Neuronal stem cell (in vitro differentiated cells): ENCODE measurements around the gene ZNF57.

ENCODE experiments used
- DNase-seq: peaks from one replicate; pipeline ENCODE4 v3.0.0-alpha.2; 2013; ENCODE audit warnings: low spot score
- H2AFZ ChIP-seq: one replicate; pipeline ENCODE4 v1.6.1; 2013; ENCODE audit warnings: mild to moderate bottlenecking, low read length, inconsistent platforms
- H2AK5ac ChIP-seq: 2 replicates; pipeline ENCODE4 v1.6.1; 2013; ENCODE audit warnings: low read depth, mild to moderate bottlenecking, inconsistent platforms, low read length, moderate library complexity, mixed read lengths
- H2BK120ac ChIP-seq: 2 replicates; pipeline ENCODE4 v1.6.1; 2013; ENCODE audit warnings: low read depth, mild to moderate bottlenecking, inconsistent platforms, low read length, moderate library complexity, mixed read lengths
- H2BK12ac ChIP-seq: one replicate; pipeline ENCODE4 v1.6.1; 2013; ENCODE audit warnings: low read length, inconsistent platforms
- H2BK15ac ChIP-seq: 2 replicates; pipeline ENCODE4 v1.6.1; 2013; ENCODE audit warnings: mild to moderate bottlenecking, low read length, inconsistent platforms, mixed read lengths
- H2BK5ac ChIP-seq: one replicate; pipeline ENCODE4 v1.6.1; 2013; ENCODE audit warnings: inconsistent platforms, mild to moderate bottlenecking, low read length, moderate library complexity
- H3K14ac ChIP-seq: one replicate; pipeline ENCODE4 v1.6.1; 2013; ENCODE audit warnings: low read length, inconsistent platforms
- H3K18ac ChIP-seq: 2 replicates; pipeline ENCODE4 v1.6.1; 2013; ENCODE audit warnings: low read length, inconsistent platforms
- H3K23ac ChIP-seq: 2 replicates; pipeline ENCODE4 v1.6.1; 2013; ENCODE audit warnings: low read depth, mild to moderate bottlenecking, mixed read lengths, low read length, inconsistent platforms; ENCODE audit not compliant: poor library complexity
- H3K27ac ChIP-seq: replicated peaks from 3 replicates; pipeline ENCODE4 v1.5.1; 2013; ENCODE audit warnings: low read length, inconsistent platforms
- H3K27me3 ChIP-seq, 3 experiments: 2 replicates each; pipeline ENCODE4 v1.6.1; 2013; ENCODE audit warnings: low read length in 3 of 3, mild to moderate bottlenecking in 2 of 3, inconsistent platforms in 1 of 3, low read depth in 1 of 3, mixed read lengths in 1 of 3, moderate library complexity in 1 of 3; ENCODE audit not compliant: control insufficient read depth in 3 of 3, insufficient read depth in 3 of 3
- H3K36me3 ChIP-seq, 2 donors: replicated peaks in 1 of 2; 2 replicates each; pipeline ENCODE4 v1.6.1; 2013; ENCODE audit warnings: low read length in 2 of 2; ENCODE audit not compliant: control insufficient read depth in 2 of 2, insufficient read depth in 2 of 2
- H3K4ac ChIP-seq: 2 replicates; pipeline ENCODE4 v1.6.1; 2013; ENCODE audit warnings: inconsistent platforms, mild to moderate bottlenecking, low read length, moderate library complexity
- H3K4me1 ChIP-seq, 2 donors: 1 replicate in 1 of 2; 2 replicates in 1 of 2; pipeline ENCODE4 v1.6.1; 2013; ENCODE audit warnings: low read length in 2 of 2, low read depth in 1 of 2; ENCODE audit not compliant: control insufficient read depth in 2 of 2, insufficient read depth in 1 of 2
- H3K4me2 ChIP-seq: one replicate; pipeline ENCODE4 v1.6.1; 2013; ENCODE audit warnings: mild to moderate bottlenecking, low read length, inconsistent platforms; ENCODE audit not compliant: insufficient read depth, poor library complexity, severe bottlenecking
- H3K4me3 ChIP-seq, 2 donors: 2 replicates each; pipeline ENCODE4 v1.5.1; 2013; ENCODE audit warnings: low read length in 2 of 2, mild to moderate bottlenecking in 2 of 2, inconsistent platforms in 1 of 2, moderate library complexity in 1 of 2
- H3K79me1 ChIP-seq: one replicate; pipeline ENCODE4 v1.6.1; 2013; ENCODE audit warnings: low read depth, mild to moderate bottlenecking, inconsistent platforms, low read length, moderate library complexity
- H3K9ac ChIP-seq: one replicate; pipeline ENCODE4 v1.6.1; 2013; ENCODE audit warnings: mild to moderate bottlenecking, low read depth, low read length, inconsistent platforms; ENCODE audit not compliant: poor library complexity
- H3K9me3 ChIP-seq, 2 donors: replicated peaks in 1 of 2; 2 replicates each; pipeline versions ENCODE3 to v1.6.1; 2013; ENCODE audit warnings: low read length in 2 of 2, mild to moderate bottlenecking in 2 of 2, inconsistent platforms in 1 of 2, low read depth in 1 of 2, mixed read lengths in 1 of 2, moderate library complexity in 1 of 2; ENCODE audit not compliant: control insufficient read depth in 2 of 2, insufficient read depth in 1 of 2
- H4K8ac ChIP-seq: one replicate; pipeline ENCODE4 v1.6.1; 2013; ENCODE audit warnings: low read depth, mild to moderate bottlenecking, inconsistent platforms, low read length, moderate library complexity
- H4K91ac ChIP-seq: one replicate; pipeline ENCODE4 v1.6.1; 2013; ENCODE audit warnings: low read length, low read depth, mild to moderate bottlenecking, inconsistent platforms; ENCODE audit not compliant: poor library complexity
- WGBS, 2 donors: extraction: QIAGEN DNeasy Blood & Tissue Kit; methylation state at CpG; one replicate each; pipeline ENCODE4 v1.1.7; 2013; ENCODE audit warnings: missing lambda C conversion rate in 2 of 2, mixed read lengths in 1 of 2; ENCODE audit not compliant: insufficient read length in 2 of 2, insufficient replicate concordance in 1 of 2; ENCODE audit errors: extremely low coverage in 2 of 2; 5-methylcytosine and 5-hydroxymethylcytosine counted together

ZNF57 gene

GRCh38 chr19:2950286-2951124 is 49.8 kb downstream of the ZNF57 start:
- Histone ChIP-seq H2BK15ac (no peak overlapping the region), H3K27ac (peak overlapping the region; percentile 78), H2BK5ac (peak overlapping the region; percentile 29), H3K23ac (peak overlapping the region; percentile 98), H3K18ac (peak overlapping the region; percentile 97), H3K36me3 (peaks cover 0 to 8% of the 10 kb centered on the region in 2 donors), H2BK120ac (no peak overlapping the region), H3K9ac (peak overlapping the region; percentile 96), H3K4me2 (peak overlapping the region; percentile 67), H2BK12ac (no peak overlapping the region), H4K8ac (peak overlapping the region; percentile 50), H3K4ac (no peak overlapping the region), H2AK5ac (no peak overlapping the region), H3K79me1 (no peaks in the 10 kb centered on the region), H2AFZ (peak overlapping the region; percentile 89), H3K4me3 (peak overlapping the region; percentile 93 to 98), H3K27me3 (no peaks in the 10 kb centered on the region), H4K91ac (no peak overlapping the region), H3K4me1 (peaks cover 4 to 6% of the 10 kb centered on the region in 2 donors), H3K9me3 (no peaks in the 10 kb centered on the region), H3K14ac (no peak overlapping the region)
- DNase-seq = peak; percentile 99
- no CpG with 5 or more reads among the region's 53 CpGs for WGBS, 2 donors

DNA sequence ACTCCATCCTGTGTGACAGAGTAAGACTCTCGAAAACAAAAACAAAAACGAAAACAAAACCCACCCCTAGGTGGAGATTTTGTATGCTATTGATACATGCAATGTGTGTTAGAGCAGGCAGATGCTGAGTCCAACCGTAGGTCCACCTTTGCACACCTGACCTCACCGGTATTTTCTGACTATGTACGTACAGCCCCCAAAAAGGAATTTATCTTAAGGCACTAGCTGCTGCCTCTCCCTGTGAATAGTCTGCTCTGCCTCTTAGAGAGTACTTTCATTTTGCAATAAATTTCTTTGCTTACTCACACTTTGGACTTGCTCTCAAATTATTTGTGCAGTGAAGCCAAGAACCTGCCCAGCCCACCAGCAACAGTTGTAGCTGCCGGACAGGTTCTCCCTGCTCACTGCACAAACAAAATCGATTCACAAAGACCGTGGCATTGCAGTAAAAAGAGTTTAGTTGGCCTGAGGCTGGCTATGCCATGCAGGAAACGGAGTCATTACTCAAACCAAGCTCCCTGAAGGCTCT is 52.3 kb downstream of the ZNF57 start:
- Histone ChIP-seq H2BK15ac (no peak overlapping the region), H3K9ac (no peak overlapping the region), H3K36me3 (peaks cover 0 to 8% of the 10 kb centered on the region in 2 donors), H2BK120ac (no peak overlapping the region), H3K4me2 (no peak overlapping the region), H2BK12ac (no peak overlapping the region), H3K4me1 (peaks cover 4 to 6% of the 10 kb centered on the region in 2 donors), H3K23ac (no peak overlapping the region), H3K79me1 (no peaks in the 10 kb centered on the region), H2AFZ (peak overlapping the region; percentile 25), H3K27ac (no peak overlapping the region), H3K4me3 (no peak overlapping the region), H4K8ac (no peak overlapping the region), H3K18ac (no peak overlapping the region), H2AK5ac (no peak overlapping the region), H3K4ac (no peak overlapping the region), H3K14ac (no peak overlapping the region), H4K91ac (no peak overlapping the region), H3K27me3 (no peaks in the 10 kb centered on the region), H3K9me3 (no peaks in the 10 kb centered on the region), H2BK5ac (no peak overlapping the region)
- no CpG with 5 or more reads among the region's 9 CpGs for WGBS, 2 donors
- DNase-seq = no peak

DNA sequence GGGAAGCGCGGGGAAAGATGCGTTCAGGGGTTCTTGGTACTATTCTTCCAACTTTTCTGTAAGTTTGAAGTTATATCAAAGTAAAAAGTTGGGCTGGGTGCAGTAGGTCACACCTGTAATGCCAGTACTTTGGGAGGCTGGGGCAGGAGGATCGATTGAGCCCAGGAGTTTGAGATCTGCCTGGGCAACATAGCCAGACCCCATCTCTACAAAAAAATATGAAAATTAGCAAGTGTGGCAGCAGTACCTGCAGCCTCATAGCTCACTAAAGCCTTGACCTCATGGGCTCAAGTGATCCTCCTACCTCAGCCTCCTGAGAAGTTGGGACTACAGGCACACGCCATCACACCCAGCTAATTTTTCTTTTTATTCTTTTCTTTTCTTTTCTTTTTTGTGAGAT is 56.4 kb downstream of the ZNF57 start:
- Histone ChIP-seq H3K23ac (no peak overlapping the region), H2AK5ac (no peak overlapping the region), H3K4ac (no peak overlapping the region), H4K8ac (no peak overlapping the region), H2BK5ac (no peak overlapping the region), H3K27ac (no peak overlapping the region), H2BK12ac (no peak overlapping the region), H4K91ac (no peak overlapping the region), H2BK15ac (no peak overlapping the region), H3K27me3 (no peaks in the 10 kb centered on the region), H3K36me3 (no peaks in the 10 kb centered on the region), H2BK120ac (no peak overlapping the region), H3K14ac (no peak overlapping the region), H3K4me2 (no peak overlapping the region), H3K9ac (no peak overlapping the region), H3K4me1 (no peaks in the 10 kb centered on the region), H2AFZ (no peak overlapping the region), H3K9me3 (no peaks in the 10 kb centered on the region), H3K18ac (no peak overlapping the region), H3K79me1 (no peaks in the 10 kb centered on the region), H3K4me3 (no peak overlapping the region)
- no CpG with 5 or more reads among the region's 5 CpGs for whole genome bisulfite sequencing, 2 donors
- no peak for DNase-seq

DNA sequence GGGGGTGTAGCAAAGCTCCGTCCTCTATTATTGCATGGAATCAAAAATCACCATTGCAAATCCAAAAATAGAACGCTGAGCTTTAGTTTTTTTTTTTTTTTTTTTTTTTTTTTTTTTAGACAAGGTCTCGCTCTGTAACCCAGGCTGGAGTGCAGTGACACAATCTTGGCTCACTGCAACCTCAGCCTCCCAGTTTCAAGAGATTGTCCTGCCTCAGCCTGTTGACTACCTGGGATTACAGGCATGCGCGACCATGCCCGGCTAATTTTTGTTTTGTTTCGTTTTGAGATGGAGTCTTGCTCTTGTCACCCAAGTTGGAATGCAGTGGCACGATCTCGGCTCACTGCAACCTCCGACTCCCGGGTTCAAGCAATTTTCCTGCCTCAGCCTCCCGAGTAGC is 59.4 kb downstream of the ZNF57 start:
- Histone ChIP-seq H3K36me3 (no peaks in the 10 kb centered on the region), H3K18ac (no peak overlapping the region), H2BK12ac (no peak overlapping the region), H3K23ac (no peak overlapping the region), H3K4me1 (no peaks in the 10 kb centered on the region), H3K27ac (no peak overlapping the region), H2BK120ac (no peak overlapping the region), H3K9me3 (no peaks in the 10 kb centered on the region), H2AK5ac (no peak overlapping the region), H2AFZ (no peak overlapping the region), H4K8ac (no peak overlapping the region), H3K4me3 (no peak overlapping the region), H3K79me1 (no peaks in the 10 kb centered on the region), H3K4ac (no peak overlapping the region), H3K27me3 (no peaks in the 10 kb centered on the region), H3K4me2 (no peak overlapping the region), H3K9ac (no peak overlapping the region), H2BK5ac (no peak overlapping the region), H2BK15ac (no peak overlapping the region), H3K14ac (no peak overlapping the region), H4K91ac (no peak overlapping the region)
- no CpG with 5 or more reads among the region's 12 CpGs for WGBS, 2 donors
- no peak for DNase-seq
